B cell (primary cell): Measurements from ENCODE around the gene IRAK1. TPM values are rescaled to one million over a fixed set of nuclear protein-coding genes. Genes with fewer than 3 reads are reported as not detected.

ENCODE experiments used
- ATAC-seq: fragments of 200-7000 bp; cut with Tn5 transposase; one replicate; pipeline ENCODE4 v1.10.0; 2021; ENCODE audit warnings: low read depth, mild to moderate bottlenecking, moderate number of reproducible peaks, moderate library complexity
- CTCF ChIA-PET: fragments of 350-600 bp; sonication (Branson Sonifier 250); formaldehyde crosslinking; loops from one replicate; lab custom pipeline; 2021; ENCODE audit warnings: antibody characterized with exemption, inconsistent platforms; lab: Charles Lee
- POLR2A ChIA-PET: fragments of 350-600 bp; sonication (Branson Sonifier 250); formaldehyde crosslinking; loops from one replicate; lab custom pipeline; 2021; ENCODE audit warnings: antibody characterized with exemption; lab: Charles Lee
- DNase-seq: peaks from one replicate; pipeline ENCODE4 v3.0.0; 2013
- H2AFZ ChIP-seq: 2 replicates; pipeline ENCODE4 v1.6.1; 2012; ENCODE audit warnings: mild to moderate bottlenecking, low read depth, low read length; ENCODE audit not compliant: insufficient read depth, poor library complexity, severe bottlenecking
- H3K27ac ChIP-seq, 2 donors: 1 replicate in 1 of 2; 2 replicates in 1 of 2; pipeline ENCODE4 v1.5.1; 2012 to 2013; ENCODE audit warnings: low read length in 2 of 2, mild to moderate bottlenecking in 2 of 2, moderate library complexity in 1 of 2
- H3K27me3 ChIP-seq, 4 experiments: fragments of 200-600 bp in 1 of 4; sonication (generic) in 1 of 4; replicated peaks in 1 of 4; 1 replicate in 2 of 4; 2 replicates in 2 of 4; pipeline versions ENCODE4 v1.6.1 to v1.7.0; 2013 to 2016; ENCODE audit warnings: low read length in 3 of 4, mild to moderate bottlenecking in 2 of 4, mixed read lengths in 1 of 4, moderate library complexity in 1 of 4; ENCODE audit not compliant: insufficient read depth in 4 of 4, control insufficient read depth in 3 of 4; ENCODE audit errors: control extremely low read depth in 1 of 4
- H3K36me3 ChIP-seq, 2 experiments: replicated peaks in 1 of 2; 1 replicate in 1 of 2; 2 replicates in 1 of 2; pipeline versions ENCODE4 v1.6.1 to v1.7.1; 2013; ENCODE audit warnings: low read length in 1 of 2; ENCODE audit not compliant: insufficient read depth in 2 of 2, control insufficient read depth in 1 of 2; ENCODE audit errors: control extremely low read depth in 1 of 2, extremely low read depth in 1 of 2
- H3K4me1 ChIP-seq, 2 donors: fragments of 200-600 bp in 1 of 2; sonication (generic) in 1 of 2; 1 replicate in 1 of 2; 2 replicates in 1 of 2; pipeline versions ENCODE4 v1.5.1 to v1.6.1; 2013 to 2017; ENCODE audit warnings: low read length in 2 of 2; ENCODE audit not compliant: control insufficient read depth in 2 of 2, insufficient read depth in 2 of 2
- H3K4me2 ChIP-seq: replicated peaks from 2 replicates; pipeline ENCODE3; 2012; ENCODE audit warnings: mild to moderate bottlenecking, low read depth, low read length; ENCODE audit not compliant: poor library complexity, severe bottlenecking
- H3K4me3 ChIP-seq, 5 experiments: fragments of 200-600 bp in 1 of 5; sonication (generic) in 1 of 5; 1 replicate in 3 of 5; 2 replicates in 2 of 5; pipeline versions ENCODE4 v1.5.1 to v1.7.0; 2011 to 2016; ENCODE audit warnings: low read length in 4 of 5, mild to moderate bottlenecking in 4 of 5, low read depth in 2 of 5, control low read depth in 1 of 5, moderate library complexity in 1 of 5; ENCODE audit not compliant: insufficient read depth in 1 of 5; ENCODE audit errors: control extremely low read depth in 1 of 5, extremely low read depth in 1 of 5
- H3K79me2 ChIP-seq: fragments of 200-600 bp; sonication (generic); one replicate; pipeline ENCODE4 v1.6.0; 2016; ENCODE audit warnings: low read length; ENCODE audit not compliant: control insufficient read depth, insufficient read depth
- H3K9ac ChIP-seq: fragments of 200-600 bp; sonication (generic); 2 replicates; pipeline ENCODE4 v1.6.1; 2017; ENCODE audit warnings: mild to moderate bottlenecking, low read length, moderate library complexity
- H3K9me3 ChIP-seq, 3 donors: one replicate each; pipeline versions ENCODE4 v1.6.1 to v1.7.1; 2013; ENCODE audit warnings: low read length in 2 of 3; ENCODE audit not compliant: control insufficient read depth in 2 of 3, insufficient read depth in 1 of 3; ENCODE audit errors: control extremely low read depth in 1 of 3
- H4K20me1 ChIP-seq: 2 replicates; pipeline ENCODE4 v1.6.0; 2012; ENCODE audit warnings: mild to moderate bottlenecking, low read length; ENCODE audit not compliant: insufficient read depth, control insufficient read depth, poor library complexity, severe bottlenecking
- H3K27ac Mint-ChIP-seq: one replicate; pipeline ENCODE4 v1.8.0; 2021; ENCODE audit warnings: mixed read lengths
- H3K27me3 Mint-ChIP-seq: one replicate; pipeline ENCODE4 v1.8.0; 2021; ENCODE audit warnings: mixed read lengths
- H3K4me1 Mint-ChIP-seq: one replicate; pipeline ENCODE4 v1.8.0; 2021; ENCODE audit warnings: mixed read lengths
- H3K4me3 Mint-ChIP-seq: one replicate; pipeline ENCODE4 v1.8.0; 2021; ENCODE audit warnings: mixed read lengths
- H3K9me3 Mint-ChIP-seq: one replicate; pipeline ENCODE4 v1.8.0; 2022; ENCODE audit warnings: mixed read lengths; ENCODE audit not compliant: insufficient read depth
- CTCF ChIP-seq: fragments of 200-600 bp; IDR thresholded peaks from one replicate; pipeline ENCODE4 v1.8.0; 2022; ENCODE audit warnings: antibody characterized with exemption, mild to moderate bottlenecking
- EZH2 ChIP-seq: IDR thresholded peaks from 2 replicates; pipeline ENCODE4 v1.6.1; 2012; ENCODE audit warnings: borderline replicate concordance, low read depth, mild to moderate bottlenecking, moderate library complexity, low read length; ENCODE audit not compliant: insufficient read depth, poor library complexity, severe bottlenecking
- WGBS: methylation state at CpG from one replicate; pipeline ENCODE4 v1.1.5; 2013; ENCODE audit warnings: missing lambda C conversion rate; ENCODE audit not compliant: insufficient coverage; 5-methylcytosine and 5-hydroxymethylcytosine counted together
- intact Hi-C: fragments of 100-400 bp; cut with micrococcal nuclease; formaldehyde crosslinking; loops from one replicate; pipeline ENCODE4 v1.10.0; 2022
- polyA plus RNA-seq: library from polyadenylated mRNA; depleted of rRNA; stranded (reverse); fragments of >200 nt; gene quantifications from 2 replicates; pipeline ENCODE4 v1.2.3, GENCODE V29; 2012
- total RNA-seq, 2 donors: library from RNA; stranded (reverse); fragments of 120-200 nt in 1 of 2; gene quantifications; 1 replicate in 1 of 2; 2 replicates in 1 of 2; pipeline versions ENCODE4 v1.2.3 to v1.2.4, GENCODE V29; 2013 to 2022

Gene IRAK1
- total and polyA plus RNA-seq, 2 donors (not counting 1 experiment from before 2014, with no cell fraction given), result 112 to 118 TPM

DNA sequence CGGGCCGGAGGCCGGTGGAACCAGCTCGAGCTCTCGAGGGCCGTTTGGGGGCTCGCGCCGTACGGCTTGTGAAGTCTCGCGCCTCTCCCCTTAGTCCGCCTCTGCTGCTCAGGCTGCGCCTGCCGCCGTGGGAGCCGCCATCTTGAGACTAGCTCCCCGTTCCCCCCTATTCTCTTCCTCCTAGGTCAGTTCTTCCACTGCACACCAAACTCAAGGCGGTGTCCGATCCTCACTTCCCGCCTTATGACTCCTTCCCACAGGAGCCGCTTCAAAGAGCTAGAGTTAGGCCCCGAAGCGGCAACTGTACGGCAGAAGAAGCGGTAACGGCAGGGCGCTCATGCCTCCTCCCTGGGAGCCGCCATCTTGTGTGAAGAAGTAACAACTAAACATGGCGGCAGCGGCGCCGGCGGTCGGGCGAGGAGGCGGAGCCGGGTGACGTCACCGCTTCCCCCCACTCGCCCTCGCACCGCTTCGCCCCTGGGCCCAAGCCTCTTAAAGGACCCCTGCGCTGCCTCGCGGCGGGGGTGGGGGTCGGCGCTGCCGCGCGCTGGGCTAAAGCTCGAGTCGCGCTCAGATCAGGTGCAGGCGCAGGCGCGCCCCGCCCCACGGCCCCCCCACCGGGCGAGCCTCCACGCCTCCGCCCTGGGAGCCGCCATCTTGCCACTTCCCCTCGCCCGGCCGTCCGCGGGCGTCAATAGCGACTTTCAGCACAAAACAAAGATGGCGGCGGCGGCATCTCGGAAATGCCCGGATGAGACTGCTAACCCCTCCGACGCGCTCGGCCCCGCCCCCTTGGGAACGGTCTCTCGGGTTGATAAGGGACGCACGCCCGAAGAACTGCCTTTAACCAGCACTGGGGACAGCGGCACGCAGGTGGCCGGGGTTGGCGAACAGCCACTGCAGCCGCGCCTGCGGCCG is 48.0 kb downstream of the IRAK1 start, which contains the start of gene HCFC1:
Gene HCFC1, minus strand, starts transcription at position 369 of the 918 bp plus-strand sequence. CDS start 978 bp downstream, outside the sequence.
- Mint-ChIP-seq H3K4me1 (peaks cover 47% of the 10 kb centered on the region), H3K4me3 (peak within 1 kb of the TSS; percentile 100), H3K27ac (peak within 1 kb of the TSS; percentile 100), H3K27me3 (no peaks in the 10 kb centered on the region), H3K9me3 (no peaks in the 10 kb centered on the region)
- DNase-seq (peak; percentile 95), ATAC-seq (peak; percentile 46)
- CTCF ChIA-PET, result interaction anchor here (0.5 to 3.4 kb wide), 8 partner anchors 19 to 438 kb away, joined by 3 to 21 read pairs (median 3); partner anchors contain the start of gene IRAK1
- peaks cover 0 to 4% of the 10 kb centered on the region in 2 experiments for H3K36me3 ChIP-seq
- peak within 1 kb of the TSS; percentile 70 for H3K4me2 ChIP-seq
- TF ChIP-seq CTCF (no peak), EZH2 (no peak)
- no peaks in the 10 kb centered on the region for H3K27me3 ChIP-seq
- H2AFZ ChIP-seq, result peak within 1 kb of the TSS; percentile 71
- WGBS, result under 1% methylated on average over 82 of the region's 96 CpGs
- POLR2A ChIA-PET, result interaction anchor here (0.6 to 2.5 kb wide), 12 partner anchors 13 to 426 kb away, joined by 3 to 35 read pairs (median 4); partner anchors contain the start of genes ARHGAP4, IRAK1 and RENBP
- H3K27ac ChIP-seq, result peak within 1 kb of the TSS; percentile 100
- H3K9ac ChIP-seq, result peak within 1 kb of the TSS; percentile 100
- intact Hi-C loops, result loop anchor here (1.0 to 5.0 kb wide), 7 partner anchors 13 to 406 kb away; partner anchors contain the start of genes EMD and IRAK1
- no peaks in the 10 kb centered on the region for H3K9me3 ChIP-seq
- H3K4me3 ChIP-seq, result peak within 1 kb of the TSS; percentile 63 to 99 (median 97)
- H3K4me1 ChIP-seq, result peaks cover 46 to 50% of the 10 kb centered on the region in 2 donors
- peaks cover 46% of the 10 kb centered on the region for H3K79me2 ChIP-seq
- H4K20me1 ChIP-seq, result peaks cover 28% of the 10 kb centered on the region
